ENCODE data around the gene BTRC.

BTRC gene

DNA sequence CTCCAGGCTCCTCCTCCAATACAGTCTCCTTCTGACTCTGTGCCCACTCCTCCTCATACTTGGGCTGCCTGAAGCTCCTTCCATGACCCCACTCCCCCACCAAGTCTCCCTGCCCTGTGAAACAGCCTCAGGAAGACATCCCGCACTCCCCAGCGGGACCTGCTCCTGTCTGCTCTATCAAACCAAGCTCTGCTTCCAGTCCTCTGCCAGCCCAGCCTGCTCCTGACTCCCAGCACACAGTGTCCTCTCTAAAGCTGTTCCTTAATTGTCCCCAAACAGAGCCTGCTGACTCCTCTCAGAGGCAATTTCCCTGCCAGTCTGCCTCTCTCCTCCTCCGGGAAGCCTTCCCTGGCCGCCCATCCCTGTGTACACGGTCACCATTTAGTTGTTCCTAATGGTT lies 224.2 kb downstream of the BTRC start:
- TF ChIP-seq SPI1 (IDR thresholded peaks at IDR 0.05; ENCODE audit: borderline replicate concordance, low read depth) (no peak), GABPA (IDR thresholded peaks at IDR 0.05; ENCODE audit: low read depth) (no peak), POLR2AphosphoS5 (IDR thresholded peaks at IDR 0.05; ENCODE audit: low read depth) (no peak)
- TF ChIP-seq, protein P1, sequence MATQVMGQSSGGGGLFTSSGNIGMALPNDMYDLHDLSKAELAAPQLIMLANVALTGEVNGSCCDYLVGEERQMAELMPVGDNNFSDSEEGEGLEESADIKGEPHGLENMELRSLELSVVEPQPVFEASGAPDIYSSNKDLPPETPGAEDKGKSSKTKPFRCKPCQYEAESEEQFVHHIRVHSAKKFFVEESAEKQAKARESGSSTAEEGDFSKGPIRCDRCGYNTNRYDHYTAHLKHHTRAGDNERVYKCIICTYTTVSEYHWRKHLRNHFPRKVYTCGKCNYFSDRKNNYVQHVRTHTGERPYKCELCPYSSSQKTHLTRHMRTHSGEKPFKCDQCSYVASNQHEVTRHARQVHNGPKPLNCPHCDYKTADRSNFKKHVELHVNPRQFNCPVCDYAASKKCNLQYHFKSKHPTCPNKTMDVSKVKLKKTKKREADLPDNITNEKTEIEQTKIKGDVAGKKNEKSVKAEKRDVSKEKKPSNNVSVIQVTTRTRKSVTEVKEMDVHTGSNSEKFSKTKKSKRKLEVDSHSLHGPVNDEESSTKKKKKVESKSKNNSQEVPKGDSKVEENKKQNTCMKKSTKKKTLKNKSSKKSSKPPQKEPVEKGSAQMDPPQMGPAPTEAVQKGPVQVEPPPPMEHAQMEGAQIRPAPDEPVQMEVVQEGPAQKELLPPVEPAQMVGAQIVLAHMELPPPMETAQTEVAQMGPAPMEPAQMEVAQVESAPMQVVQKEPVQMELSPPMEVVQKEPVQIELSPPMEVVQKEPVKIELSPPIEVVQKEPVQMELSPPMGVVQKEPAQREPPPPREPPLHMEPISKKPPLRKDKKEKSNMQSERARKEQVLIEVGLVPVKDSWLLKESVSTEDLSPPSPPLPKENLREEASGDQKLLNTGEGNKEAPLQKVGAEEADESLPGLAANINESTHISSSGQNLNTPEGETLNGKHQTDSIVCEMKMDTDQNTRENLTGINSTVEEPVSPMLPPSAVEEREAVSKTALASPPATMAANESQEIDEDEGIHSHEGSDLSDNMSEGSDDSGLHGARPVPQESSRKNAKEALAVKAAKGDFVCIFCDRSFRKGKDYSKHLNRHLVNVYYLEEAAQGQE (IDR thresholded peaks at IDR 0.05; ENCODE audit: insufficient replicate concordance, low read depth): no peak
- TF ChIP-seq, protein P2, sequence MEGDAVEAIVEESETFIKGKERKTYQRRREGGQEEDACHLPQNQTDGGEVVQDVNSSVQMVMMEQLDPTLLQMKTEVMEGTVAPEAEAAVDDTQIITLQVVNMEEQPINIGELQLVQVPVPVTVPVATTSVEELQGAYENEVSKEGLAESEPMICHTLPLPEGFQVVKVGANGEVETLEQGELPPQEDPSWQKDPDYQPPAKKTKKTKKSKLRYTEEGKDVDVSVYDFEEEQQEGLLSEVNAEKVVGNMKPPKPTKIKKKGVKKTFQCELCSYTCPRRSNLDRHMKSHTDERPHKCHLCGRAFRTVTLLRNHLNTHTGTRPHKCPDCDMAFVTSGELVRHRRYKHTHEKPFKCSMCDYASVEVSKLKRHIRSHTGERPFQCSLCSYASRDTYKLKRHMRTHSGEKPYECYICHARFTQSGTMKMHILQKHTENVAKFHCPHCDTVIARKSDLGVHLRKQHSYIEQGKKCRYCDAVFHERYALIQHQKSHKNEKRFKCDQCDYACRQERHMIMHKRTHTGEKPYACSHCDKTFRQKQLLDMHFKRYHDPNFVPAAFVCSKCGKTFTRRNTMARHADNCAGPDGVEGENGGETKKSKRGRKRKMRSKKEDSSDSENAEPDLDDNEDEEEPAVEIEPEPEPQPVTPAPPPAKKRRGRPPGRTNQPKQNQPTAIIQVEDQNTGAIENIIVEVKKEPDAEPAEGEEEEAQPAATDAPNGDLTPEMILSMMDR (IDR thresholded peaks at IDR 0.05; ENCODE audit: insufficient read depth, low read length): no peak
- no peak overlapping the region for H3K4me3 ChIP-seq (replicated peaks; ENCODE audit: insufficient read depth, low read length)
- no peaks in the 10 kb centered on the region for H3K27me3 ChIP-seq (ENCODE audit: insufficient read depth, poor library complexity, severe bottlenecking)
- no peak for DNase-seq (ENCODE audit: low read depth in 1 of 2, low spot score in 1 of 2)
- no peak overlapping the region for H3K27ac ChIP-seq (replicated peaks)

DNA sequence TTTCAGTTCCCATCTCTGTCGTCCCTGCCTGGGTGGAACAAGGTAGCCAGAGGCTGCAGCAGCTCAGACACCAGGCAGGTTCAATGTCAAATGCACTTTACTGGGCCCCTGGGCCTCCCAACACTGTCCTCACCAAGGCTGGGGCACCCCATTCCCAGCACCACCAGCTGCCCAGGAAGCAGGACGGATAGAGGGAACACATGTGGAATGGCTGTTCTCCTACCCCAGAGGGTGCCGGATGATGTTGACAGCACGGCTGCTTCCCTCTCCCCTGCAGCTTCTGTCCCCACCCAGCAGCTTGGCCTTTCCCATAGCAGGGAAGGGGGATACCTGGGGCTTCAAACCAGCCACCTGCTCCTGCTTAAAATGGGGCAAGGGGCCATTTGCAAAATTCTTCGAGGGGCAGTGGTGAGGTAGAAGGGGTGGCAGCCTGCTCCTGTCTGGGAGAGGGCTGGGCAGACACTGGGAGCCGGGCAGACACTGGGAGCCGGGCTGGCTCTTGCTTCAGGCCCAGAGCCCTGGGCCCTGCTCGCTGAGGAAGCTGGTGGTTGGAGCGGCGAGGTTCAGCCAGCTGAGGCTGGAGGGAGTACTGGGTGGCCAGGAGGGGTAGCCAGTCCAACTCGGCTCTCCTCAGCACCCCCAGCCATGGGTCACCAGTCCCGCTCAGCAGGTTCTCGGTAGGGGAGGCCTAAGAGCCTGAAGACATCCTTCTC lies 225.0 kb downstream of the BTRC start:
- H3K4me3 ChIP-seq (replicated peaks; ENCODE audit: insufficient read depth, low read length): no peak overlapping the region
- no peak for TF ChIP-seq GABPA (IDR thresholded peaks at IDR 0.05; ENCODE audit: low read depth)
- TF ChIP-seq, protein P2 (IDR thresholded peaks at IDR 0.05; ENCODE audit: insufficient read depth, low read length): no peak
- TF ChIP-seq POLR2AphosphoS5 (IDR thresholded peaks at IDR 0.05; ENCODE audit: low read depth): no peak
- TF ChIP-seq, protein P1 (IDR thresholded peaks at IDR 0.05; ENCODE audit: insufficient replicate concordance, low read depth): no peak
- no peak for TF ChIP-seq SPI1 (IDR thresholded peaks at IDR 0.05; ENCODE audit: borderline replicate concordance, low read depth)

DNA sequence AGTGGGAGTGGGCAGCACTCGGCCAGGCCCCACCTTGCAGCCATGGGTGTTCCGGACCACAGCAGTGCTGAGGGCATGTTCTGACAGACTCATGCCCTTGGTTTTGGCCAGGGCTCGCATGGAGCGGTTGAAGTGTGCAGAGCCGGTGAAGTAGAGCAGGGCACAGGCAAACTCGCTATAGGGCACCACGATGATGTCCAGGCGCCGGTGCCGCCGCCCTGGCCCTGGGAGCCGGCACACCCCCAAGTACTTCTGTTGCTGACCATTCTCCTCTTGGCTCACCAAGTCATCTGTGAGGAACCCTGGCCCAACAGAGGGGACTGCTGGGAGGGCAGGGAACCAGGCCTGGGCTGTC lies 225.5 kb downstream of the BTRC start:
- H3K27me3 ChIP-seq (ENCODE audit: insufficient read depth, poor library complexity, severe bottlenecking): no peaks in the 10 kb centered on the region
- no peak overlapping the region for H3K27ac ChIP-seq (replicated peaks)
- no peak for DNase-seq (ENCODE audit: low read depth in 1 of 2, low spot score in 1 of 2)
- H3K4me3 ChIP-seq (replicated peaks; ENCODE audit: insufficient read depth, low read length): no peak overlapping the region
- TF ChIP-seq GABPA (IDR thresholded peaks at IDR 0.05; ENCODE audit: low read depth) (no peak), POLR2AphosphoS5 (IDR thresholded peaks at IDR 0.05; ENCODE audit: low read depth) (no peak; the same call in 1 of the 2 replicates)

More for the DNA sequence above, 225.0 kb downstream of the BTRC start:
- DNase-seq (ENCODE audit: low read depth in 1 of 2, low spot score in 1 of 2): no peak
- Histone ChIP-seq H3K27ac (replicated peaks) (no peak overlapping the region), H3K27me3 (ENCODE audit: insufficient read depth, poor library complexity, severe bottlenecking) (no peaks in the 10 kb centered on the region)

DNA sequence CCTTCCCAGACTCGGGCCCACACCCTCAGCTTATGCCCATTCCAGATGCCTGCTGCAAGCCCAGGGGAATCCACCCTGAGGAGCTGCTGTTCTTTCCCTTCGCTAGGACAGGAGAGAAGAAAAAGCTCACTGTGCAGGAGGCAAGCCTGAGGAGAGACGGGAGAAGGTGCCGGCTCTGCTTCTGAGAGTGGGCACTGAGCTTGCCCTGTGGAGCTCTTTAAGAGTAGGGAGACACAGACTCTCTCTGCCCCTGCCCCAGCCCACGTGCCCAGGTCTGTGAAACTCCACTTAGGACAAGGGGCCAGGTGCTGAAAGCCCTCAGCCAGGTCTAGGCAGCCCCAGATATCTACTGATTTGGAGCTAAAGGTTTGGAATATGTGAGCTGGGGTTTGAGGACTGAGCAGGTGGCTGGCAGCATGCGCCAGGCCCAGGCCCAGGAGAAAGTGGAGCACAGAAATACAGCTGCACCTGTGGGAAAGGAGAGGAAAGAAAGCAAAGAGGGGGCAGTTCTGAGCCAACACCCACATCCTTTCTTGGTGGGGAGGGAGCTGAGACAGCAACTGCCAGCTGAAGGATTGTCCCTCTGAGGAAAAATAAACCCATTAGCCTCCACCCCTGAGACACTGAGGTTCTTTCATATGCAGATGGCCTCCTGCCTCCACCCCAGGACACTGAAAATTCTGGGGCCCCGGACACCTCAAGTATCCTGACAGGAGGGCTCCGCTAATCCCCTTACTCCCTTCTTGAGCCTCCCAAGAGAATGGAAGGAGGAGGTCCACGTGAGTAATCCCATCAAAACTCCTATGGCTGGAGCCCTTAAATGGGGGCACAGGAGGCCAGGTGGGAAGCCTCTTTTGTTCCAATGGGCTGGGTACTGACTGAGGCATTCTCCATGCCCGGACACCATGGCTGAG lies 226.8 kb downstream of the BTRC start:
- no peak for DNase-seq (ENCODE audit: low read depth in 1 of 2, low spot score in 1 of 2)

More for the DNA sequence above, 226.8 kb downstream of the BTRC start:
- Histone ChIP-seq H3K4me3 (replicated peaks; ENCODE audit: insufficient read depth, low read length) (no peak overlapping the region), H3K27me3 (ENCODE audit: insufficient read depth, poor library complexity, severe bottlenecking) (no peaks in the 10 kb centered on the region), H3K27ac (replicated peaks) (no peak overlapping the region)
- TF ChIP-seq SPI1 (IDR thresholded peaks at IDR 0.05; ENCODE audit: borderline replicate concordance, low read depth) (no peak), GABPA (IDR thresholded peaks at IDR 0.05; ENCODE audit: low read depth) (no peak), POLR2AphosphoS5 (IDR thresholded peaks at IDR 0.05; ENCODE audit: low read depth) (no peak)
- TF ChIP-seq, protein P1 (IDR thresholded peaks at IDR 0.05; ENCODE audit: insufficient replicate concordance, low read depth): no peak
- TF ChIP-seq, protein P2 (IDR thresholded peaks at IDR 0.05; ENCODE audit: insufficient read depth, low read length): no peak

Data from HL-60 (cell line).